Measurements from ENCODE around the gene FARP1.

GRCh38 chr13:98171900-98172589 is 29.2 kb downstream of the FARP1 start:
- TF ChIP-seq TAF1 (IDR thresholded peaks at IDR 0.05; ENCODE audit: borderline replicate concordance, insufficient read depth, low read length) (no peak), POLR2AphosphoS5 (IDR thresholded peaks at IDR 0.05; ENCODE audit: low read depth, low read length) (no peak)

Measured in PFSK-1 (cell line).